ENCODE results near the gene NAA38.

NAA38 gene

GRCh38 chr17:7851438-7852261 lies 5.7 kb downstream of the NAA38 start:
- peak; percentile 95 for DNase-seq

DNA sequence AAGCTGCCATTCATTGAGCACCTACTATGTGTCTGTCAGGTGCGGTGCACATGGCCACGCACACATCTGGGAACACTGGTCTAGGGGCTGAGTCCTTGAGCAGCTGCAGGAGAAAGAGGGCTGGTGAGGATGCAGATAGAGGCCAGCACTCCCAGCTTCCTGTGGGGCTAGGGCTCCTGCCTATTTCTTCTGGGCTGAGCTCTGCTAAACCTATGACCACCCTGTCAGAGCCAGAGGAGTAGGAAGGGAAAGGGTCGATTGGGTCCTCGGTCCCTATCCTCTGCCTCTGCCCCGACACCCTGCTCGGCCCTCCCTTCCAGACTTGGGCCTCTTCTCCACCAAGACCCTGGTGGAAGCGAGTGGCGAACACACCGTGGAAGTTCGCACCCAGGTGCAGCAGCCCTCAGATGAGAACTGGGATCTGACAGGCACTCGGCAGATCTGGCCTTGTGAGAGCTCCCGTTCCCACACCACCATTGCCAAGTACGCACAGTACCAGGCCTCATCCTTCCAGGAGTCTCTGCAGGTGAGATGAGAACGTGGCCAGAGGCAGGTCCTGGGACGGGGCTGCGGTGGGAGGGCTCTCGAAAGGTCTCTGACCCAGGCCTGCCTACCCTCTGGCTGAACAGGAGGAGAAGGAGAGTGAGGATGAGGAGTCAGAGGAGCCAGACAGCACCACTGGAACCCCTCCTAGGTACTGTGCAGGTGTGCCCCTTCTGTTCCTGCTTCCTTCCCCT lies 6.5 kb downstream of the NAA38 start:
- no peak for DNase-seq

GRCh38 chr17:7849751-7850504 lies 7.4 kb downstream of the NAA38 start:
- peak; percentile 20 for DNase-seq

- DNase-seq = peak; percentile 20
These were observed 8.1 kb downstream of the NAA38 start for GRCh38 chr17:7849130-7849750.

DNA sequence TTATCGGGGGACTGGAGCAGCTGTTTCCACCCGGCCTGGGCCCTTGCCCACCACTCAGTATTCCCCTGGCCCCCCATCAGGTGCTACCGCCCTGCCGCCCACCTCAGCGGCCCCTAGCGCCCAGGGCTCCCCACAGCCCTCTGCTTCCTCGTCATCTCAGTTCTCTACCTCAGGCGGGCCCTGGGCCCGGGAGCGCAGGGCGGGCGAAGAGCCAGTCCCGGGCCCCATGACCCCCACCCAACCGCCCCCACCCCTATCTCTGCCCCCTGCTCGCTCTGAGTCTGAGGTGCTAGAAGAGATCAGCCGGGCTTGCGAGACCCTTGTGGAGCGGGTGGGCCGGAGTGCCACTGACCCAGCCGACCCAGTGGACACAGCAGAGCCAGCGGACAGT lies 8.6 kb downstream of the NAA38 start:
- DNase-seq = no peak

DNA sequence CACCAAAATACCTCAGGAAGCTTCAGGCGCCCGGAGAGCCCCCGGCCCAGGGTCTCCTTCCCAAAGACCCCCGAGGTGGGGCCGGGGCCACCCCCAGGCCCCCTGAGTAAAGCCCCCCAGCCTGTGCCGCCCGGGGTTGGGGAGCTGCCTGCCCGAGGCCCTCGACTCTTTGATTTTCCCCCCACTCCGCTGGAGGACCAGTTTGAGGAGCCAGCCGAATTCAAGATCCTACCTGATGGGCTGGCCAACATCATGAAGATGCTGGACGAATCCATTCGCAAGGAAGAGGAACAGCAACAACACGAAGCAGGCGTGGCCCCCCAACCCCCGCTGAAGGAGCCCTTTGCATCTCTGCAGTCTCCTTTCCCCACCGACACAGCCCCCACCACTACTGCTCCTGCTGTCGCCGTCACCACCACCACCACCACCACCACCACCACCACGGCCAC lies 9.2 kb downstream of the NAA38 start:
- no peak for DNase-seq

DNA sequence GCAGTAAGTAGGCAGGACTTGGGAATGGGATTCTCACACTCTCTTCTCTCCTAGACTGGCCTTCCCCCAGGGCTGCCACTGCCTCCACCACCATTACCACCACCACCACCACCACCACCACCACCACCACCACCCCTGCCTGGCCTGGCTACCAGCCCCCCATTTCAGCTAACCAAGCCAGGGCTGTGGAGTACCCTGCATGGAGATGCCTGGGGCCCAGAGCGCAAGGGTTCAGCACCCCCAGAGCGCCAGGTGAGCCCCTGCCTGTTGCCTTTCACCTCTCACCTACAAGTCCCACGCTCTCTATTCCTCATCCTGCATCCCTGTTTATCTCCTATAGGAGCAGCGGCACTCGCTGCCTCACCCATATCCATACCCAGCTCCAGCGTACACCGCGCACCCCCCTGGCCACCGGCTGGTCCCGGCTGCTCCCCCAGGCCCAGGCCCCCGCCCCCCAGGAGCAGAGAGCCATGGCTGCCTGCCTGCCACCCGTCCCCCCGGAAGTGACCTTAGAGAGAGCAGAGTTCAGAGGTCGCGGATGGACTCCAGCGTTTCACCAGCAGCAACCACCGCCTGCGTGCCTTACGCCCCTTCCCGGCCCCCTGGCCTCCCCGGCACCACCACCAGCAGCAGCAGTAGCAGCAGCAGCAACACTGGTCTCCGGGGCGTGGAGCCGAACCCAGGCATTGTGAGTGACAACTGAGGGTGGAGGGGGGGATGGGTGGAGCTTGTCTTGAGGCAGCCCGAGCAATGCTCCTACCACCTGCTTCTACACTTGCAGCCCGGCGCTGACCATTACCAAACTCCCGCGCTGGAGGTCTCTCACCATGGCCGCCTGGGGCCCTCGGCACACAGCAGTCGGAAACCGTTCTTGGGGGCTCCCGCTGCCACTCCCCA lies 10.3 kb downstream of the NAA38 start:
- DNase-seq = no peak

- no peak for DNase-seq
These were observed 11.2 kb downstream of the NAA38 start for GRCh38 chr17:7846063-7846735.

DNA sequence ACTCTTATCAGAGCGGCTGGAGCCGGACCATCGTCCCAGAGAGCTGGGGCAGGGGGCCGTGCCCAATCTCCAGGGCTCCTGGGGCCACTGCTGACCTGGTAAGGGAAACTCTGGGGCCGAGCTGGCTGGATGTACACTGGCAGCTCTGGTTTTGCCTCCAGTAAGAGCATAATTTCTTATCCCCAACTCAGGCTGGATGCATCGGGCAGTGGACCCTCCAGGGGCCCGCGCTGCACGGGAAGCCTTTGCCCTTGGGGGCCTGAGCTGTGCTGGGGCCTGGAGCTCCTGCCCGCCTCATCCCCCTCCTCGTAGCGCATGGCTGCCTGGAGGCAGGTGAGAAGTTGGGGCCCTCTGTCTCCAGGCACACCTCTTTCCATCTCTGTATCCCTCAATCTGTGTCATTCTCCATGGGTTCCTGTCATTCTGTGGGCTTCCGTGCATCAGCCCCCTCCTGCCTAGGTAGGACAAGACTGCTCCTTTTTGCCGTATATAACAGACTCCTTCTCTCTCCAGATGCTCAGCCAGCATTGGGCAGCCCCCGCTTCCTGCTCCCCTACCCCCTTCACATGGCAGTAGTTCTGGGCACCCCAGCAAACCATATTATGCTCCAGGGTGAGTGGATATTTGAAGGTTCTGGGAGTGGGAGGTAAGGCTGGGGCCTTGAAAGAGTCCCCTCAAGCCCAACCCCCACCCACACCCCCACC lies 11.8 kb downstream of the NAA38 start:
- no peak for DNase-seq

GRCh38 chr17:7844292-7845154 lies 12.8 kb downstream of the NAA38 start:
- DNase-seq = peak; percentile 93

DNA sequence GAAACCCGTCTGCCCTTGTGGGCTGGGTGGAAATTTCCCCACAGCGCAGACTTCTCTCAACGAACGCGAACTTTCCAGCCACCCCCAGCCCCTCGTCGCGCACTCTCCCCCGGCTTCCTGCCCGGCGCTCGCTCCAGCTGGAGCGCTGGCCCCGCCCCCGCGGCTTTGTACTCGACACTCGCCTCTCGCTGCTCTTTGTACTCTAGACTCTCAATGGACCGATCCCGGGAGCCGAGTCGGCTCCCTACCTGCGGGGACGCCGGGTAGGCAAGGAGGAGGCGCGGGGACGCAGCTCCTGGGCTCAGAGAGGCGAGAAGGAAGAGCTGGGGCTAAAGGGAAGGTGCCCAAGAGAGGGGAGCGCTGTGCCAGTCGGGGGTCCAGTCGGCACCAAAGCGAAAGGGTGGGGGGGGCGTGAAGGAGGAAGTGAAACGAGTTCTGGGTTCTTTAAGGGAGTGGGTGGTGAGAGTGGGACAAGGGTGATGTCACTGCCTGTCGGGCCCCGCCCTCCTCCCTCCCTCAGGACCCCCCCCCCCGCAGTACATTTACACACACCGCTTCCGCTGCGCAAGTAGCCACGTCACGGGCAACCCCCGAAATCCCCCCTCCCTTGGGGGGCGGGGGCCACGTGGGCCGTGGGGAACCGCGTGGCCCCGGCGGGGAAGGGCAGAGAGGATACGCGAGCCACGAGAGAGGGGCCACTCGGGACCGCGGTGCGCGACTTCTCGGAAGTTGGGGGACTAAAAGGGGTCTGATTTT lies 13.6 kb downstream of the NAA38 start:
- peak; percentile 96 for DNase-seq

DNA sequence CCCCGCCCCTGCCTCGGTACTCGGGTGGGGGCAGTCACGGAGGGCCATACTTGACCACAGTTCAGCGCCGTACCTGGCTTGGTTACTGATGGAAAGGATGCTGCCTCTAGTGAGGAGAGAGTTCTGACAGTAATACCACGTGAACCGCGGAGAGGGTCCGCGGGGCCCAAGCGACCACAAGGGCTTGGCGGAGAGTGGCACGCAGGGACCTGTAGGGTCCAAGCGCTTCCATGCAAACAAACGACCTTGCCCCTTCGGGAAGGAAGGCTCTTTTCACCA lies 14.2 kb downstream of the NAA38 start:
- no peak for DNase-seq

DNA sequence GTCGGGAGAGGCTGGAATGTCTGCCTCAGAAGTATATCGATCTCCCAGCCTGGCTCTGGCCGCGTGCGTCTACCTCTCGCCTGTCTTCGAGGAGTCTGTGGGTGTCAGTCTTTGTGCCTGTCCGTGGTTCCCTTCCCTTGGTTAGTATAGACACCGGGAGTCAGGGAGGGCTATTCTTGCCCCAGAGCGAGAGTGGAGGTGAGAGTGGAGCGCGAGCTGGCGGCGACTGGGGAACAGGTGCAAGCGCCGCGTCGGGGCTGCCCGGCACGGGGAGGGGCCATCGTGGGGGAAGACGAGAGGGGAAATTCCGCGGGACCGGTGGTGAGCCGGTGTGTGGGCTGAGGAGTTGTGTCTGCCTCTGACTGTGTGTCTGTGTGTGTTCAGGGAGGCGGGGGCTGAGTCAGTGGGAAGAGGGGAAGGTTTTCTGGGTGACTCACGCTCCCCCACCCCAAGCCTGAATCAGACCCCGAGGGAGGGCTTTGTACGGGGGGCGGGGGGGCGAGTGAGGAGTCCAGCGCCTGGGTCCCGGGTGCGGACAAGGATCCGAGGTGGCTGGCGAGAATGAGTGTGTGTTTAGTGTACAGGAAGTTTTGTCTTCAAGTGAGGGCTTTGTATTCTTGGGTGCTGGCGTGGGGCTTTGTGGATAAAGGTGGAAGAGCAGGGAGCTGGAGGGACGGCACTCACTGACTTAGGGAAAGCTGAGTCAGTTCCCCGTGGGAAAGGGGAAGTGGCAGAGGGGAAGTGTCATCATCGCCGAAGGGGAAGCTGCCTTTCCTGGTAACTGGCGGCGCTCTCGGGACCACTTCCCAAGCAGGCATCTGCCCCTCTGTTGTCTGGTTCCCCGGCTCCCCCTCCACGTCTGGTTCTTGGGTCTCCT lies 14.7 kb downstream of the NAA38 start:
- DNase-seq = peak; percentile 99

- DNase-seq = peak; percentile 86
These were observed 15.4 kb downstream of the NAA38 start for GRCh38 chr17:7841915-7842379.

DNA sequence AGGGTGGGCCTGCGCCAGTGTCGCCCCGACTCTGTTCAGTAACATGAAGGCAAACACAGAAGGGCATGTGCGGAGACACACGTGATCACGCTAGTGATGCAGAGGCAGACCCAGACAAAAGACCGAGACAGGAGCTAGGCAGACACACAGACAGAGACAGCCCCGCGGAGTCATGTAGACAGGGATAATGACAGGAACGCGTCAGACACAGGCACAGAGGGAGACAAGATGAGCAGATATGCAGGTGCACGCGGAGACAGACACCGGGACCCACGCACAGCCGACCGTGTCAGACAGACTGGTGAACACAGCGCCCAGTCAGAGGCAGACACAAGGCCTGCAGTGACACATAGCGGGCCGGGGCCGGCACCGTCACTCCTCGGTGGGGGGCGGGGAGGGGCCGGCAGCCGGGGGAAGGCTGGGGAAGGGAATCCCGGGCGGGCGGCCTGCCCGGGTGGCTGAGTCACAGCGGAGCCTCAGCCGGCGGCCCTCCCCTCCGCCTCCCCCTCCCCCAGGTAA lies 15.9 kb downstream of the NAA38 start:
- DNase-seq = peak; percentile 97

GRCh38 chr17:7840875-7841274 lies 16.5 kb downstream of the NAA38 start:
- DNase-seq = no peak

DNA sequence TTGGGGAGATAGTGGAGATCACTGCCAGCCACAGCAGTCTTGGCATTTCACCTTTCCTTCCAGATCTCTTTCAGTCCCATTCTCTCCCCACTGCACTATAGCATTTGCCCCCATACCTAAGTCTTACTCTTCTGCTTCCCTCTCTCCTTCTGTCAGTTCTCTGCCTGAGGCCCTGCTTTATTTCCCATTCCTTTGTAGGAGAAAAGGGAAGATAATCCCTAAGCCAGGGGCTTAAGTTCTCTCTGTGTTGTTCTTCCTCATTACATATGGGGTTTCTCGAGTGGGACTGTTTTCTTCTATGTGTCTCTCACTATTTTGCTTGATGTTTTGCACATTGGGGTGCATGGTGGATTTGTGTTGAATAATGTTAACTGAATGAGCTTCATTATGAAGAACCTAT lies 16.9 kb downstream of the NAA38 start:
- no peak for DNase-seq

DNA sequence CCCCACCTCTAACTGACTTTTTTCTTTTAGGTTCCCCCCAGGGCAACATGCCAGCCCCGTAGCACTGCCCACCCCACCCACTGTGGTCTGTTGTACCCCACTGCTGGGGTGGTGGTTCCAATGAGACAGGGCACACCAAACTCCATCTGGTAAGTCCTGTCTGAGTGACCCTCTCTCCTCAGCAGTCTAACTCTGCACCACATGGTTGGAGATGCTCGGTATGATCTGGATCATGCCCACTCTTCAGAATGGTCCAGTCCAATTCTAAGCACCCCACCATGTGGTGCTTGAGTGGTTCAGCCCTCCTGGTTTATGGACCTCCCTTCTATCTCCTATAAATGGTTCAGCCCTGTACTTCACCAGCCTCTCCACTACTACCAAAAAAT lies 17.5 kb downstream of the NAA38 start:
- DNase-seq = no peak

Data from CD4-positive, alpha-beta T cell treated with Interleukin-15 for 1 hour (primary cell).